HG03520 (cell line): Measurements from ENCODE around the gene BCDIN3D.
A peak's percentile ranks its signal among the peaks of the same experiment; 100 is the strongest.
"Not testable (repeated sequence)": the region's sequence is repeated elsewhere in the genome, so short reads cannot be mapped to it uniquely, and the experiment has no call there.

Source experiments
- ATAC-seq: cut with Tn5 transposase; IDR thresholded peaks from one replicate; pipeline ENCODE4 v1.9.1; 2021; ENCODE audit warnings: mild to moderate bottlenecking, moderate library complexity; ENCODE audit not compliant: unreplicated experiment

BCDIN3D gene, protein sequence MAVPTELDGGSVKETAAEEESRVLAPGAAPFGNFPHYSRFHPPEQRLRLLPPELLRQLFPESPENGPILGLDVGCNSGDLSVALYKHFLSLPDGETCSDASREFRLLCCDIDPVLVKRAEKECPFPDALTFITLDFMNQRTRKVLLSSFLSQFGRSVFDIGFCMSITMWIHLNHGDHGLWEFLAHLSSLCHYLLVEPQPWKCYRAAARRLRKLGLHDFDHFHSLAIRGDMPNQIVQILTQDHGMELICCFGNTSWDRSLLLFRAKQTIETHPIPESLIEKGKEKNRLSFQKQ

DNA sequence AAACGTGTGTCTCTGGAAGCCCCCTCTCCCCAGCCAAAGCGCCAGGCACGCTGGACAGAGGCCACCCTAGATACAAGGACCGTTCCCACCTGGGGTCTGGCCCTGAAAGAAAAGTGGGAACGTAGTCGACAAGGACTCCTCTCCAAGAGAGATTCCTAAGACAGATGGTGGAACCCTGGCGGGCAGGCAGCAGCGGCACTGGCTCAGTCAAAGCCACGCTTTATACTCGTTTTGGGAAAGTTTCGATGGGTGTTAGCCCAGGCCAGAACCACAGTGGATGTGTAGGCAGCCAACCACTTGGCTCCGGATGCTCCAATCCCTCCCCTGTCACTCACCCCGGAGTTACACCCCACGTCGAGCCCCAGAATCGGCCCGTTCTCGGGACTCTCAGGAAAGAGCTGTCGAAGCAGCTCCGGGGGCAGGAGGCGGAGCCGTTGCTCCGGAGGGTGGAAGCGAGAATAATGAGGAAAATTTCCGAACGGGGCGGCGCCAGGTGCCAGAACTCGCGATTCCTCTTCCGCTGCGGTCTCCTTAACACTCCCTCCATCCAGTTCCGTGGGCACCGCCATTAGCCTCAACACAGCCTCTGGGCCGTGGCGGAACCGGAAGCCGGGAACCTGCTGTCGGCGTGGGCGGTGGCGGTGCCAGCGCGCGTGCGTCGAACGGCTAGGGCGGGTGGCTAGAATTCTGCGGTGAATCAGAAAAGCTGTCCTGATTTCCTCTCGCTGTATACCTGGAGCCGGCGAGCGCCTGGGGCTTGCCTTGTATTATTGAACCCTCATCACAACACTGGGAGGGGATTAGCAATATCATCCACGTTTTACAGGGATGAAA, at the start of gene BCDIN3D:
BCDIN3D (minus strand) TSS at position 588 of the 834 bp plus-strand sequence; CDS start at position 569, 19 bp downstream.
- peak; percentile 76 for ATAC-seq

DNA sequence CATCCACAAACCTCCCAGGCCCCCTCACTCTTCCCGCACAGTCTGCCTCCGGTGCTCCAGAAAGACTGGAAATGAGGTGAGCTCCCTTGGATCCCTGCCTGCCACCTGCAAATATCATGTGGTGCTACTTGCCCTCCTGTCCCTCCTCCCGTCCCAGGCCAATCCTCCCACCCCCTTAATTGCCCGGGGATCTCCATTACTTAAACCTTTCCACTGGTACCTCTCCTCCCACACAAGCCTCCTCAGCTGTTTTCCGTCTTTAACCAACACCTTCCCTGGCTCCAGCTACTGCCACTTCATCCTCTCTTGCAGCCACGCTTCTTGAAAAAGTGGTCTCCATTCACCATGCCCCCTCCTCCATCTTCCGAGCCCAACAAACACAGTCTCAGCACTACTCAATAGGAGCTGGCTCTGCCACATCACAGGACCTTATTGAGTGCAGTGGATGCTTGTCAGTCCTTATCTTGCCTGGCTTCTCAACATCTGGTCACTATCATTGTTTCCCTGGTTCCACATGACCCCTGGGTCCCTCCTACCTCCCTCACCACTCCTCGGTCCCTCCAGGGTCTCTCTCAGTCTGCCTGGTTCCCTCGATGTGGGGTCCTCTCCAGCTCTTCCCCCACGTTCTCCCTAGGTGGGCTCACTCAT, 49.3 kb upstream of the BCDIN3D start:
- no peak for ATAC-seq

DNA sequence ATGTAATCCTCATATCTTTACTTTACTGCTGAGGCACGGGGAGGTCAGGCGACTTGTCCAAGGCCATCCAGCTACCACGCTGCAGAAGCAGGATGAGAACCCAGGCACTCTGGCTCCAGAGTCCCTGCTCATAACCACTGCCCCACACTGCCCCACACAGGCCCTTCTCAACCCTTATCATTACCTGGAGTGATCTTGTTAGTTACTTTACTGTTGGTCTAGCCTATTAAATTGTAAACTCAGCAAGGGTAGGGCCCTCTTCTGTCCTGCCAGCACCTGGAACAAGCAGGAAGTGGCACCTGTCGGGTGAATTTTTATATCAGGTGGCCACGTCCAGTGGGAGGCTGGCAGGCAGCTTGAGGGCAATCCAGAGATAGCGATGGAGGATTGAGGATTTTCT, 48.6 kb upstream of the BCDIN3D start:
- ATAC-seq = no peak

DNA sequence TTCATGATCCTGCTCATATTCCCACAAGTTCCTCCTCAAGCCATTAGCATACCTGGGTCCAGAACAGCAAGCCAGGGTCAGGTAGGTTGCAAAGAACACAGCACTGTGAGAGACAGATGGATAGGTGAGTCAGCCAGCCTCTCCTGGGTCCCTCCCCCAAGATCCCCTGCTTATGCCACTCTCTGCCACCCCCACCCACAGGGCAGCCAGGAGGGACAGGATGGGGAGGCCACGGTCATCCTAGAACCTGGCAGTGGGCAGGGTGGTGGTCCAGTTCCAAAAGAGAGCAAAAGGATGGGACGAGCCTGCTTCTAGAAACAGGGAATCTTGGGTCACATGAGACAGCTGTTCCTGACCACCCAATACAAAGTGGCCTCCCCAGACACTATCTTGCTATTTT, 48.1 kb upstream of the BCDIN3D start:
- no peak for ATAC-seq

DNA sequence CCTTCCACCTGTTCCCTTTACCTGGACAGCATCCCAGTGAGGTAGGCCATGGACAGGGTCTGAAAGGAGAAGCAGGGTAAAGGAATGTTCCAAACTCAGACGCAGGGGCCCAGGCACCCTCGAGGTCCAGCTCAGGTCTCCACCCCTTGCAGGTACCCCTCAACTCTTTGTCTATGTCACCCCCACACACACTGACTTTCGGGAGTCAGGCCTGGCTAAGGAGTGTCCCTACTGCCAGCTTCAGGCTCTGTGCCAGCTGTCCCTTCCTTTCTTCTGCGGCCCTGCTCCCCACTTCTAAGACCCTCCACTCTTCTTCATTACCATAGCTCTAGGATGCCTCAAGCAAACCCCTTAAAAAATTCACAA, 47.2 kb upstream of the BCDIN3D start:
- ATAC-seq = no peak

DNA sequence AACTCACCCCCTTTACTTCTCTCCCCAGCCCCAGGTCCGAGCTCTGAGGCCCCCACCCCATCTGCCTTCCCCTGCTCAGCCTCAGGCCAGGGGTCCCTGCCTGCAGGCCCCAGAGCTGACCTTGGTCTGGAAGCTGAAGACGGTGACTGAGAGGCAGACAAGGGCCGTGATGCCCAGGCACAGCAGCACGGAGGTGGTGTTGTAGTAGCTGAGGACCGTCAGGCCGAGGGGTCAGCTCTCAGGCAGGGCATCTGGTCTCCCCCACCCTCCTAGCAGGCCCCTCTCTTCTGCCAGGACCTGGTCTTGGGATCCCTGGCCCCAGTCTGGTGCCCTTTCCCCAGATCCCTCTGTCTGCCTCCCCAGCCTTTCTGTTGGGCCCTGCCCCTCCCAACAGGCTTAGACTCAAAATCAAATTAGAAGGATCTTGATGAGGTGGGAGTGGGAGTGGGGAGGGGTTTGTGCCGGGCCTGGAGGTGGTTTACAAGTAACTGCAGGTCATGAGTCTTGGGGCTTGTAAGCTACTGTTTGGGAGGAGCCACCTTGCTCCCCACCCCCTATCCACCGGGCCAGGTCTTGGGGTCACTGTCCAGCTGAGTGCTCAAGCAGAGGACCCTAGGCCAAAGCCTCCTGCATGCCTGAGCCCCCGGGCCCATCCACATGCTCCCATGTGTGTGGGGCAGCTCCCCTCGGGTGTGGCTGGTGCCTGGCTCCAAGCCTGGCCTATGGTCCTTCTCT, 46.6 kb upstream of the BCDIN3D start:
- no peak for ATAC-seq

DNA sequence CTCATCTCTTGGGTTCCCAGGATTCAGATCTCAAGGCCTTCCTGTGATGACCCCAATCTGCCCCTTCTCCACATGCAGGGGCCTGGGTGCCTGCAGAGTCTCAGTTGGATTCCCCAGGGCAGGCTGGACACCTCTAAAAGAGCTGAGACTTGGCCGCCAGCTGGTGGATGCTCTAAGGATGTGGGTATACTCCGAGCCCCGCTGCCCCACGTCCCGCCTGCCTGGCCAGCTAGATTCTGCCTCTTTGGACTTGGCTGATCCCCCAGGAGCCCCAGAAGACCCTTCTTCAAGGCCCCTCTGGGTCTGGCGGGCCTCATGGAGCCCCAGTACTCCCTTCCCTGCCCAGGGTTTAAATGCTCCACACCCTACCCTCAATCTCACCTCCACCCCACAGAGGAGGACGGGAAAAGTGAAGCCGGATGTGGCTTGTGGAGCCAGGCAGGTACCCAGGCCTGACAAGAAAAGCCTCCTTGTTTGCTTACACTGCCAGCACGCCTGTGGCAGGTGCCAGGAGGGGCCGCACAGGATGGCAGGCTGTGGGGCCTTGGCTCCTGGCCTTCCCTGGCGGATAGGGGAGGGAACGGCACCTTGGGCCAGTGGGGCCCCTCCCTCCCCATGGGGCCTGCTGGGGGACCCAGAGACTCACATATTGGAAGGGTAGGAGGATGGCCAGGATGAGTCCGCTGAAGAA, 45.7 kb upstream of the BCDIN3D start:
- ATAC-seq = no peak

DNA sequence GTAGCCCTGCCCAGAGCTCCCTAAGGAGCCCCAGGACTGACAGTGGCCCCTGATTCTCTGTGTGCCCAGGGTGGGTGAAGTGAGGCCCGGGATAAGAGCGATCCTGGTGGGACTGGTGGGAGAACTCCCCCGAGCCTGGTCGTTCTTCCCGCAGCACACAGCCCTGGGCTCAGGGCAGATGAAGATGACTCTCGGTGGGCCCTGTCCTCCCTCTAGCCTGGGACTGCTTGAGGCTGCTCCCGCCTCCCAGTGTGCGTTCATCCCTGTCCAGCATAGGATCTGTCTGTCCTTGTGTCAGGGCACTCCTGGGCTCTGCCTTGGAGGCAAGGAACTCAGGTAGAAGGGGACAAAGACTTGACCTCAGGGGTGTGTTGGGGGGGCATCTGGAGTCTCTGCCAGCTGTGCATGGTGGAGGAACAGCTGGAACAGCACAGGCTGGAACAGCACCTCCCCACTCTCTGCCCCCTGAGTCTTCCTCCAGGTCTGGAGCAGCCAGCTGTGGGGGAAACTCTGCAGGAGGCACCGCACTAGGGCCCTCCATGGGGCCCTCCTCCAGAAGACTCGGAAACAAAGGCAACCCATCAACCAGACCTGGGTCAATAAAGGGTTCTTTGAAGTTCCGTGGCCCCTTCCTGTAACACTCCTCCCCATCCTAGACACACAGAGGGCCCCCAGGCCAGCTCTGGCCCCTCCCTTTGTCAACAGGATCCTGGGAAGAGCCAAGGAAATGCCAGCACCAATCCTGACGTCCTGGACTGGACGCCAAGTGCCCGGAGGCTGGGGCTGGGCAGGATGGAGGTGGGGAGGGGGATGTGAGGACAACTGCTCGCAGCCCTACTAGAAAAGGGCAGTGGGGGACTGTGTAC, 44.9 kb upstream of the BCDIN3D start:
- ATAC-seq = no peak

DNA sequence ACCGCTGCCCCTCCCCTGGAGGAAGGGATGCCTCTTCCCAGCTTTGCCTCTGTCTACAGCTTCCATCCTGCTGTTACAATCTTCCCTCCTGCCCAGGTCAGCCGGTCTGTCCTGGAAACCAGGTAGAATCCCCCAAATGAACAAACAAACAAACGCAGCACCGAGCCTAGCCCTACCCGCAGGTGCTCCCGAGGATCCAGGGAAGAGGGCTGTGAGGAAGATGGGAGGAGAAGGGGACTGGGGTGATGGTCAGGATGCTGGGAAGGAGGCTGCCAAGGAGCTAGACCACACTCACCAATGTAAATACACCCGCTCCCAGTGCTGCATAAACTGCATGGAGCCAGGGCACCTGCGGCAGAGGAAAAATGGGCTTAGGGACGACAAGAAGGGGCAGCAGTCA, 44.2 kb upstream of the BCDIN3D start:
- ATAC-seq = no peak

DNA sequence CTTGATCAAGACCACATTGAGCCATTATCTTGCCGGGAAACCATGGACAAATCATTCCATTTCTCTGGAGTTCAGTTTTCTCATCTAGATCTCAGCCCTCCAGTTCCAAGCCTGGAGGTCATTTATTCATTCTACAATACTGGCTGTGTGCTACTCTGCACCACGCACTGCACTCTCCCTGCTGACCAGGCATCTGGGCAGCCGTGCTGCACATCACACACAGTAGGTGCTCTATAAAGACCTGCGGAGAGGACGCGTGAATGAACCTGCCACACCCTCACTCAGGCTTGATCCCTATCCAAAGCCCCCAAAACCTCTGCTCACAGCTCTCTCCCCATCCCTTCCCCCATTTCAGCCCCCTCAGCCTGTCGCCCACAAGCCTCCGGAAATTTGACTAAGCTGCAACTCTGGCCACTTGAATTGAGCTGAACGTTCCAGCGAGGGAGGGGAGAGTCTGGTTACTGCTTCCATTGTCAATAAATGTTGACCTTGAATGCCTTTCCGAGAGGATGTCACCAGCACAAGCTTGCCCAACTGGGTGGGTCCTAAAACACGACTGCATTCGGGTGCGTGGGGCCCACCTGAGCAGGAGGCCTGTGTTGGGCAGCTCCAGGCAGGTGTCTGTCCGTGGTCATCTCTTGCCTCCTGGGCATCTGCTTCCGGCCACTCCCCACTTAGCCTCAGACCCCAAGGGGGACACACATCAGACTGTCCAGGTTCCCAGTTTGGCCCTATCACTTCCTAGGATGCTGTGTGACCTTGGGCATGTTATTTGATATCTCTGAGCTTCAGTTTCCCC, 43.0 kb upstream of the BCDIN3D start:
- no peak for ATAC-seq

DNA sequence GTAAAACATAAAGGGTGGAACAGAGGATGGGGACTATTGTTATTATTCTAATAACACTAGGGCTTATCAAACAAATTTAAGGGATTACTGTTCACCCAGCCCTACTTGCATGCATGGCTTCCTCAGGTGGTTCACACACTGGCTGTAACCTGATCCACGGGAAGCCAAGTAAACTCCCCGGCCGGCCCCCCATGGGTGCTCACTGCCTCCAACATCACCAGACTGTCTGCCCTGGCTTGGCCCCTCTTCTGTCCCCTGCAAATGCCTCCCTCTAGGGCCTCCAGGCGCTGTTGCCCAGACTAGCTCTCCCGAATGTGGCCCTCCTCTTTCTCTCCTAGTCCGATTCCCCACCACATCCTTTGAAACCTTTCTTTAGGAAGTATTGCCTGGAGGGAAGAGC, 42.2 kb upstream of the BCDIN3D start:
- no peak for ATAC-seq

DNA sequence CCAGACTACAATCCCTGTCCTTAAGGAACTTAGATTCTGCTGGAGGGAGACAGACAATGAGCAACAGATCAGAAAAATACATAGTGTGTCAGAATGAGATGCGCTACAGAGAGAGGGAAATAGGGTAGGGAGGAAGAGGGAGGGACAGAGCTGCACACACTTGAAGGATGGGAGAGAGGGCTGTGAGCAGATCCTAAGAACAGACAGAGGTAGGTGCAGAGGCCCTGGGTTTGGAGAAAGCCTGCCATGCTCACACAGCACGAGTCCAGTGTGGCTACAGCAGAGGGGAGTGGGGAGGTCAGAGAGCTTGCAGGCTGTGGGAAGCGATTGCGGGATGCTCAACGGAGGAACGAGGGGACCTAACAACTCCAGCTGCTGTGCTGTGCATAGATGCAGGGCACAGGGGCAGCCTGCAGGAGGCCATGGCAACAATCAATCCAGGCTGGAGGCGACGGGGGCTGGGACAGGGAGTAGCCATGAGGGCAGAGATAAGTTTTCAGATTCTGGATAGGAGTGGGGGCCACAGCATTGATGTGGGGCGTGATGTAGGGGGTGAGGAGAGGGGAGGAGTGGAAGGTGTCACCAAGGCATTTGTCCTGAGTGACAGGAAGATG, 40.1 kb upstream of the BCDIN3D start:
- no peak for ATAC-seq

DNA sequence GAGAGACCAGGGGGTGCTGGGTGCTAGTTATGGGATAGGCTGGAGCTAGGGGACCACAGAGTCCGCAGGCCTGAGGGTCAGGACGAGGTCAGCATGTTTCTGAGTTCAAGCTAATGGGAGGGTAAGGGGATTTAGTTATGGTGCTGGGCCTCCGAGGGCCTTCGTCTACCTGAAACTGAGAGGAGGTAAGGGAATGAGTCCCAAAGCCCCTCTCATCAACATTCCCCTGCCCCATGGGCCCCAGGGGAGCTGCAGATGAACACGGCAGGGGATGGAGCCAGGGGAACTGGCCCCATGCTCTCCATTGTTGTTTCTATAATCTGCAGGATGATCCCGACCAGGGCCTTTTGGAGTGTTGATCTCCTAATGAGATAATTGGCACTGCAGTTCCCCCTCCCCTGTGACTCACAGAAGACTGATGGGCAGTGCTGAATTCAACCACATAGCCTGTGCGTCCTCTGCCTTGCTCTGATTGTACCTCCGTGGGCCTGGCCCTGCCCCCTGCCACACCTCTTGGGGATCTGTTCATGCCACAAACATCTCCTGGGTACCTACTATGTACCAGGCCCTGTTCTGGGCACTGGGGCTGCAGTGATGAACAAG, 39.4 kb upstream of the BCDIN3D start:
- ATAC-seq = no peak

DNA sequence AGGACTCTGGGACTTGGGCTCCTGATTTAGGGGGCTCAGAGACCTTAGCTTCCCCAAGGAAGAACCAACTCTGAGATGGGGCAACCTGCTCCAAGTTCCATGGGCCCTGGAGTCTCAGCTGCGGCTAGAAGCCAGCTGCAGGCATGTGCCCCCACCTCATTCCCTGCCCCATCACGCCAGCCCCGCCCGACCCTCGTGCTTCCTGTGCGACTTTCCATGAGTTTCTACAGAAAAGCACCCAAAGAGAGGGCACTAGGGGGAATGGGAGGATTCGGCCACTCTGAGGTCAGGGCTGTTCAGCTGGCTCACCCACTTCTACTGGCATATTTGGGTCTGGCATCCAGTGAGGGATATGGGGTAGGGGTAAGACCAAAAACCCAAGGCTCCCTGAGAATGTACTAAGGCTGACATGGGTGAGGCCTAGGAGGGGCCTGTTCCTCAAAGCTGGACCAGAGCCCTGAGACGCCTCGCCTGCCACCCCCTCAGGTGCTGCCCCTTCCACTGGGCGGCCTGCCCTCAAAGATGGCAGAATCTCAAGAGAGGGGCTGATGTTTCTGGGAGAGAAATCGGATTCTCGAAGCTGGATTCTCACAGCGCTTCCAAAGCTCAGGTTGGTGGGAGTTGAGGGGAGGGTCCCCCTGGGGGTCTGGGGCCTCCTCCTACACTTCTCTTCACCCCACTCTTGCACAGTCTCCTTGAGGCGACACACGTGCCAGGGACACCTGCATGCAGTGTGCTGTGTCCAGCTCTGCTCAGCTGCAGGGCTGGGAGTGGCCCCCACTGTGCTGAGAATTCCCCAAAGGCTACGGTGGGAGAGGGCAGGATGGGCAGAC, 38.7 kb upstream of the BCDIN3D start:
- no peak for ATAC-seq

DNA sequence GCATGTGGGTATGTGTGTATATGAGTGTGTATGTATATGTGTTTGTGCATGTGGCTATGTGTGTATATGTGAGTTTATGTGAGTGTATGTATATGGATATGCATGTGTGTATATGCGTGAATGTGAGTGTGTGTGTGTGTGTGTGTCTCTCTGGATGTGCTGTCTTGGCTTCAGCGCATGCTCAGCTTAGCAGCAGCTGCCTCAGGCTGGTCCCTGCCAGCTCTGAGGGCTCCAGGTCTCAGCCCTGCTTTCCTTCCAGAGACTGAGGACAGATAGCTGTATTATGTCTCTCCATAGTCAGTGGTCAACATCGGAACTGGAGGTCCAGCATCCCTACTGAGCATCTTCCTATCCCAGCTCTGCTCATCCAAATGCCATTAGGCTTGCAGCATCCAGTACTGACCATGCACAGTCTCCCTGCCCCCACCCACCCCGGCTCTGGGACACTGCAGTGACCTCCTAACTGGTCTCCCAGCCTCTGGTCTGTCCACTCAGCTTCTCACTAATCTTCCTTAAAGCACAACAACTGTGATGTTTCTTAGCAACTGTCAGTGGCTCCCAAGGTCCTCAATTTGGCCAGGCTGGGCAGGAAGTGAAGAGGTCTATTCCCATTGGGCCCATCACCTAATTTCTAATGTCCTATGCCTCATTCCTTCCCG, 38.0 kb upstream of the BCDIN3D start:
- no peak for ATAC-seq

DNA sequence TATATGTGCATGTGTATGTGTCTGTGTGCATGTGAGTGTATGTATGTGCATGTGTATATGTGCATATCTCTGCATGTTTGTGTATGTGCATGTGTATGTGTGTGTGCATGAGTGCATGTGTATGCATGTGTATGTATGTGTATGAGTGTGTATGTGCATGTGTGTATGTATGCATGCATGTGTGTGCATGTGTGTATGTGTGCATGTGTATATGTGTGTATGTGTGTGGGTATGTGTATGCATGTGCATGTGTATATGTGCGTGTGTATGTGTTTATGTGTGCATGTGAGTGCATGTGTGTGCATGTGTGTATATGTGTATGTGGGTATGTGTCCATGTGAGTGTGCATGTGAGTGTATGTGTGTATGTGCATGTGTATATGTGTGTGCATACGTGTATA, 36.2 kb upstream of the BCDIN3D start:
- not testable (repeated sequence) for ATAC-seq

DNA sequence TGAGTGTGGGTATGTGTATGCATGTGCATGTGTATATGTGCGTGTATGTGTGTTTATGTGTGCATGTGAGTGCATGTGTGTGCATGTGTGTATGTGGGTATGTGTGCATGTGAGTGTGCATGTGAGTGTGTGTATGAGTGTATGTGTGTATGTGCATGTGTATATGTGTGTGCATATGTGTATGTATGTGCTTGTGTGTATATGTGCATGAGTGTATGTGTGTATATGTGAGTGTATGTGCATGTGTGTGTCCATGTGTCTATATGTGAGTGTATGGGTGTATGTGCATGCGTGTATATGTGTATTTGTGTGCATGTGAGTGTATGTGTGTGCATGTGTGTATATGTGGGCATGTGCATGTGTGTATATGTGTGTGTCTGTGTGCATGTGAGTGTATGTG, 35.1 kb upstream of the BCDIN3D start:
- no peak for ATAC-seq
